Coronary artery (tissue), 2 donors: ENCODE results near the gene MOG.

Experiments used
- DNase-seq: peaks from one replicate; pipeline ENCODE4 v3.0.0-alpha.2; 2017; ENCODE audit warnings: low spot score
- H3K27ac ChIP-seq, 2 donors: fragments of 200-600 bp; sonication (generic); one replicate each; pipeline ENCODE4 v1.5.1; 2016 to 2019
- H3K4me3 ChIP-seq: fragments of 200-600 bp; sonication (generic); 2 replicates; pipeline ENCODE4 v1.5.1; 2016; ENCODE audit warnings: mild to moderate bottlenecking, moderate library complexity
- TF ChIP-seq, protein P1 (sequence below): fragments of 200-600 bp; sonication (generic); IDR thresholded peaks from one replicate; pipeline ENCODE4 v1.5.1; 2019; ENCODE audit warnings: antibody characterized with exemption

The MOG gene

DNA sequence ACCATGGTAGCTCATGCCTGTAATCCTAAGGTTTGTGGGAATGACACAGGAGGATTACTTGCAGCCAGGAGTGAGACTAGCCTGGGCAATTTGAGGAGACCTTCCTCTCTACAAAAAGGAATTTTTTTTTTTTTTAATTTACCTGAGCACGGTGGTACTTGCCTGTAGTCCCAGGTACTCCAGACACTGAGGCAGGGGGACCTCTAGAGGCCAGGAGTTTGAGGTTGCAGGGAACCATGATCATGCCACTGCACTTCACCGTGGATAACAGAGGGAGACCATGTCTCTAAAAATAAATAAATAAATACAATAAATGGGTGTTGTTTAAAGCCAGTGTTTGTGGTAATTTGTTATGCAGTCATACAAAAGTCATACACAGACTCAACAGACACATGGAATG lies 64.0 kb downstream of the MOG start:
- DNase-seq: no peak
- H3K4me3 ChIP-seq: no peak overlapping the region
- TF ChIP-seq, protein P1, sequence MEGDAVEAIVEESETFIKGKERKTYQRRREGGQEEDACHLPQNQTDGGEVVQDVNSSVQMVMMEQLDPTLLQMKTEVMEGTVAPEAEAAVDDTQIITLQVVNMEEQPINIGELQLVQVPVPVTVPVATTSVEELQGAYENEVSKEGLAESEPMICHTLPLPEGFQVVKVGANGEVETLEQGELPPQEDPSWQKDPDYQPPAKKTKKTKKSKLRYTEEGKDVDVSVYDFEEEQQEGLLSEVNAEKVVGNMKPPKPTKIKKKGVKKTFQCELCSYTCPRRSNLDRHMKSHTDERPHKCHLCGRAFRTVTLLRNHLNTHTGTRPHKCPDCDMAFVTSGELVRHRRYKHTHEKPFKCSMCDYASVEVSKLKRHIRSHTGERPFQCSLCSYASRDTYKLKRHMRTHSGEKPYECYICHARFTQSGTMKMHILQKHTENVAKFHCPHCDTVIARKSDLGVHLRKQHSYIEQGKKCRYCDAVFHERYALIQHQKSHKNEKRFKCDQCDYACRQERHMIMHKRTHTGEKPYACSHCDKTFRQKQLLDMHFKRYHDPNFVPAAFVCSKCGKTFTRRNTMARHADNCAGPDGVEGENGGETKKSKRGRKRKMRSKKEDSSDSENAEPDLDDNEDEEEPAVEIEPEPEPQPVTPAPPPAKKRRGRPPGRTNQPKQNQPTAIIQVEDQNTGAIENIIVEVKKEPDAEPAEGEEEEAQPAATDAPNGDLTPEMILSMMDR: no peak

More for the DNA sequence above, 64.0 kb downstream of the MOG start:
- H3K27ac ChIP-seq: no peak overlapping the region
